22Rv1 (cell line): ENCODE measurements around the gene S1PR4.

Source experiments
- H3K27ac ChIP-seq: fragments of 450-650 bp; 2 replicates; pipeline ENCODE4 v1.5.1; 2017
- ZFX ChIP-seq: fragments of 450-650 bp; IDR thresholded peaks from 2 replicates; pipeline ENCODE4 v1.6.1; 2017; ENCODE audit warnings: antibody characterized with exemption, borderline replicate concordance
- TF ChIP-seq, protein P1 (sequence below): fragments of 450-650 bp; IDR thresholded peaks from 2 replicates; pipeline ENCODE4 v1.5.1; 2017; ENCODE audit warnings: mild to moderate bottlenecking

Gene S1PR4

DNA sequence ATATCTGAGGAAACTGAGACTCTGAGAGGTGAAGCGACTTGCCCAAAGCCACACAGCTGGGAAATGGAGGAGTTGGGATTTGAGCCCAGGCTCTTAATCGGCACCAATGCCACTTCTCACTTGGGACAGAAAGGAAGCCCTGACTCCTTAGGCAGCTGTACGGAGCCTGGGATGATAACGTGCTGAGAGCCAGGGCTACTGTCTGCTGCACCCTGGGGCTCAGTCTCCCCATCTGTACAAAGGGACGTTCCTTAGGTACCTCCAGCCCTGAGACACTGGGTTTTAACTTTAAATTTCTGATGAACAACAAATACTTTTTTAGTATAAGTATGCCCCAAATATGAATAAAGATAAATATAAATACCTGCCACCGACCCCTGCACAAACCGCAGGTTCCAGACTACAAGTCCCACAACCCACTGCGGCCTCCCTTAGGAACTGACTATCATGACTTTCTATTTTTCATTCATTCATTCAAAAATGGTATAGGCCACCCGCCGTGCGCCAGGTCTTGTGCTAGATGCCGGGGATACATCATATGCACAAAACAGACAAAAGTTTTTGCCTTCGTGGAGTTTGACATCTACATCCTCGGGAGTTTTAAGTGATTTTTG is 6.4 kb downstream of the S1PR4 start:
- H3K27ac ChIP-seq: peak overlapping the region; percentile 80
- no peak for TF ChIP-seq ZFX
- TF ChIP-seq, protein P1, sequence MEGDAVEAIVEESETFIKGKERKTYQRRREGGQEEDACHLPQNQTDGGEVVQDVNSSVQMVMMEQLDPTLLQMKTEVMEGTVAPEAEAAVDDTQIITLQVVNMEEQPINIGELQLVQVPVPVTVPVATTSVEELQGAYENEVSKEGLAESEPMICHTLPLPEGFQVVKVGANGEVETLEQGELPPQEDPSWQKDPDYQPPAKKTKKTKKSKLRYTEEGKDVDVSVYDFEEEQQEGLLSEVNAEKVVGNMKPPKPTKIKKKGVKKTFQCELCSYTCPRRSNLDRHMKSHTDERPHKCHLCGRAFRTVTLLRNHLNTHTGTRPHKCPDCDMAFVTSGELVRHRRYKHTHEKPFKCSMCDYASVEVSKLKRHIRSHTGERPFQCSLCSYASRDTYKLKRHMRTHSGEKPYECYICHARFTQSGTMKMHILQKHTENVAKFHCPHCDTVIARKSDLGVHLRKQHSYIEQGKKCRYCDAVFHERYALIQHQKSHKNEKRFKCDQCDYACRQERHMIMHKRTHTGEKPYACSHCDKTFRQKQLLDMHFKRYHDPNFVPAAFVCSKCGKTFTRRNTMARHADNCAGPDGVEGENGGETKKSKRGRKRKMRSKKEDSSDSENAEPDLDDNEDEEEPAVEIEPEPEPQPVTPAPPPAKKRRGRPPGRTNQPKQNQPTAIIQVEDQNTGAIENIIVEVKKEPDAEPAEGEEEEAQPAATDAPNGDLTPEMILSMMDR: no peak

DNA sequence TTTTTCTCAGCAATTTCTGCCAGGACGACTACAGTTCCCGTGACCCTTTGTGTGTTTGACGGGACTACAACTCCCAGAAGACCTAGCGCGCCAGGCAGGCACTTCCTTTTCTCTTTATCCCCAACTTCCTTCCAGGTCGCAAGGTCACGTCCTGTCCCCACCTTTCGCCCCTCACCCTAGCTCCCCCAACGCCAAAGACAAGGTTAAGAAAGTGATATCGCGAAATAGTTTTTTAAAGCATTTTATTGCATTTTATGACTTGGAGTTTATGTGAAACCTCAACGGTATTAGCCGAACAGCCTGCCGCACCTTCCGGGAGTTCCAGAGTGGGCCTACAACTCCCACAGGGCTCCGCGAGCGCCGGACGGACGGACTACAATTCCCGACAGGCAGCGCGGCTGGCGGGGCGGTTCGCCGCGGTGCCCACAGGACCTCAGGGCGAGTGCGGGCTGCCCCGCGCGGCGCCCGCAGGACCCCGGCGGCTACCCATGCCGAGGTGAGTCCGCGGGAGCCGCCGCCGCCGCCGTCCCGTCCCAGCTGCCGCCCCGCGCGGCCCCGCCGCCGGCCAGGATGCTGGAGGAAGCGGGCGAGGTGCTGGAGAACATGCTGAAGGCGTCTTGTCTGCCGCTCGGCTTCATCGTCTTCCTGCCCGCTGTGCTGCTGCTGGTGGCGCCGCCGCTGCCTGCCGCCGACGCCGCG is 7.0 kb downstream of the S1PR4 start, which contains the start of gene NCLN:
Gene NCLN (plus strand): TSS at position 470 of the 699 bp plus-strand sequence. CDS start 101 bp downstream, at position 571.
- H3K27ac ChIP-seq: peak within 1 kb of the TSS; percentile 80

DNA sequence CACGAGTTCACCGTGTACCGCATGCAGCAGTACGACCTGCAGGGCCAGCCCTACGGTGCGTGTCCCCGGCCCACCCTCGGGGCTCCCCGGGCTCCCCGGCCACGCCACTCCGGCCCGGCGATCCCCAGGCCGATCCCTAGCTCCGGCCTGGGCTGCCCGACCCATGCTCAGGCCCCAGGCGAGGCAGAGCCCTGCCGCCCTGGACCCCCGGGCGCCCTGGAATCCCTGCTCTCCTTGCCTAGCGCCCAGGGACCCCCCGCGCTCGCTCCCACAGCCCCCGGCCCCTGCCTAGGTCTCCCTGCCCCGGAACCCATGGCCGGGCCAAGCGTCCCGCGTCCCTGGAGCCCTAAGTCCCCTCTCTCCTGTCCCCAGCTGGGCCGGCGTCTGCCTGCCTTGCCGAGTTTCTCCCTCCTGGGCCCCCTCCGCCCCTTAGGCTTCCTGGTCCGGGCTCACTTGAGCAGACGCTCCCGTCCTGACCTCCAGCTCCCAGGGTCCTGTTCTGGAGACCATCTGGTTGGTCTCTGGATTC is 7.7 kb downstream of the S1PR4 start:
- peak overlapping the region; percentile 80 for H3K27ac ChIP-seq
- no peak for TF ChIP-seq ZFX
- TF ChIP-seq, protein P1: no peak

More for the DNA sequence above, 7.0 kb downstream of the S1PR4 start, which contains the start of gene NCLN:
- TF ChIP-seq ZFX: no peak
- TF ChIP-seq, protein P1: no peak

DNA sequence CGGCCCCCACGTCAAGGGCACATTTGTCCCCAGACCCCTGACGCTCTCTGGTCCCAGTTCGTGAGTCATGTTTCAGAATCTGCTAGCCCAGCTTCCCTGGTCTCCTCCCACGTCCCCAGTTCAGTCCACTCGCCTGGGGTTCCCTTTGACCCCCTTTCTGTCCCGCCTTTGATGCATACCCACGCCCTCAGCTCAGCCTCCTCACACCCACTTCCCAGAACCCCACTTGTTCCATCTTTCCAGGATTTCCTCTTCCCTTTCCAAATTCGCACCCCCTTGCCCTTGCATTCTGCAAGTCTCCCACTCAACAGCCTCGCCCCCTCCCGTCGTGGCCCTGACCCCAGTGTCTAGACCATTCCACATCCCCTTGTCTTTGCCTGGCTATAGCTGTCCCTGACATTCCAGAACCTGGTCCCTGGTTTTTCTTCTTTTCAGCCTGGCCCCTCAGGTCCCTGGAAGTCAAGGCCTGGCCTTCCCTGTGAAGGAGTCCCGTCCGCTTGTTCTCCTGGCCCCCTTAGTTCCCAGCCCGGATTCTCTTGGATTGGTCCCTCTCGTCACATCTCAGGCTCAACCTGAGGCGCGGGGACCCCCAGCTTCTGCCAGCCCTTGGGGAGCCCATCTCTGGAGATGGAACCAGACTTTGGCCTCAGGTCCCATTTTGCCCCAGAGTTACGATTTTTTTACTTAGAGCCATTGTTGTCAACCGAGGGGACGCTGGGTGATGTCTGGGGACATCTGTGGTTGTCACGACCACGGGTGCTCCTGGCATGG is 8.5 kb downstream of the S1PR4 start:
- no peak for TF ChIP-seq ZFX
- TF ChIP-seq, protein P1: no peak
- H3K27ac ChIP-seq: no peak overlapping the region

DNA sequence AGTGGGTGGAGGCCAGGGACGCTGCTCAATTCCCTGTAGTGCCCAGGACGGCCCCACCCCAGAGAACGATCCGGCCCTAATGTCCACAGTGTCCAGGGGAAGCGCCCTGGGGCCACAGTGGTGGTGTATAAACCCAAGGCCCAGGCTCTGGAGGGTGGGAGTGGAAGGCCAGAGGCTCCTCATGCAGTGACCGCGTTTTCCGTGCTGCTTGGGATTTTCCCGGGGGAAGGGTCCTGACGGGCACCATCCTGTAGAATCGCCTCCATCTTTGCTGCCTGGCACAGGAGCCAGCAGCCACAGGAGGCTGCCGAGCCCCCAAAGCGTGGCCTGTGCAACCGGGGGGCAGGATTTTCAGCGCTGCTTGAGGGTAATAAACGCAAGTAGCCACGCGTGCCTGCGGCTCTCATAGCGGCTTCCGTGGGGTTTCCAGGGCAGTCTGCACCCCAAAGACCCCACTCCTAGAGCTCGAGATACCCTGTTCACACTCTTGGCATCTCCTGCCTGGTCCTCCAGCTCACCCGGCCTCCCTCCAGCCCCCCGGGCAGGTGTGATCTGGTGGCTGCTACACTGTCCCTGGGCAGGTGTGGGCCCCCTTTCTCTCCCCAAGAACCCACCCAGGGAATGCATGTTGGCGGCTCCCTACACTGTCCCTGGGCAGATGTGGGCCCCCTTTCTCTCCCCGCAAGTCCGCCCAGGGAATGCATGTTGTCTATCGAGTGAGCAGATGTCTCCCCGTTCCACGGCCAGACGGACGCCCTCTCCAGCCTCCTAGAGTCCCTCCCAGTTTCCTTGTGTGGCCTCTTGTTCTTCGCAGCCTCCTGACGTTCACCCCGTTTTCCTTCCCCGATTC is 9.3 kb downstream of the S1PR4 start:
- TF ChIP-seq, protein P1: no peak
- no peak for TF ChIP-seq ZFX
- no peak overlapping the region for H3K27ac ChIP-seq

DNA sequence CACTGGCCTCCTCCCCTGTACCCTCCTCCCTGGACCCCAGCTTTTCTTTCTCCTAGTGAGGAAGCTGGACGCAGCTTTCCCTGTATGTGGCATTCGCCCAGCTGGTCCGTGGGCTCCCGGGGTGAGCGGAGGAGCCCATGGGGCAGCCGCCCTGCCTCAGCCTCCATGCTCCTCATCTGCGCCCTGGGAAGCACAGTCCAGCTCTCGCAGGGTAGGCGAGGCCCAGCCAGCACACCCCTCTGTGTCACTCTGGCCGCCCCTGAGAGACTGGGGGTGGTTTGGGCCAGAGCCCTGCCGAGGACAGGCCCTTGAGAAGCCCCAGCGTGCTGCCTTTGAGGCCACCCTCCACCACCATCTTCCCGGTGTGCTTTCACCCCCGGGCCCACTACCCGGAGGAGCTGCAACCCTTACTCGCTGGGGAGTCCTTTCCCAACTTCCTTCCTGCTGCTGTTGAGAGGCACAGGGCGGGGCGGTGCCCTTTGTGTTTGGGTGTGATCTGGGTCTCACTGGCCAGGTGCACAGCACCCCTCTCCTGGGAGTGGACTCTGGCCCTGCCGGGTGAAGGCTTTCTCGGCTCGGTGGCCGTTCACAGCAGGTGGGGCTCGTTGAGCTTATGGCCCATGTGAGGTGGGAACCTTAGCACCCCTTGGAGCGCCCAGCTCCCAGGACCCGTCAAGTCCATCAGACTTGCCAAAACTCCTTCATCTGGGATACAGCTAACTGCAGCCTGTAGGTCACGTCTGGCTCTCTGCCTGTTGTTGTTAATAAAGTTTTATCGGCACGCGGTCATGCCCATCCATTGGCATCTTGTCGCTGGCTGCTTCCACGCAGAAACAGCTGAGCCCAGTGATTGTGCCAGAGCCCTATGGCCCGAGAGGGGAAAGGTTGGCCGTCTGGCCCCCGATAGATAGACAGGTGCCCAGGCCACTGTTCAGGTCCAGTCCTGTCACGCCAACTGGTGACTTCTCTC is 10.3 kb downstream of the S1PR4 start:
- no peak for TF ChIP-seq ZFX
- TF ChIP-seq, protein P1: no peak
- no peak overlapping the region for H3K27ac ChIP-seq
